GM12892 (cell line): ENCODE results near the gene TNFRSF9.

Experiments
- DNase-seq: peaks from one replicate; pipeline ENCODE4 v3.0.0; 2011; ENCODE audit not compliant: insufficient read length
- FAIRE-seq: peaks from 2 replicates; lab custom pipeline; 2011; peaks lifted over from hg19 to GRCh38; lab: Jason Lieb, UNC
- POLR2A ChIP-seq: IDR thresholded peaks from 2 replicates; pipeline ENCODE4 v1.6.1; 2011; ENCODE audit warnings: low read depth, low read length, control low read depth
- POLR2AphosphoS5 ChIP-seq: IDR thresholded peaks from 2 replicates; pipeline ENCODE4 v1.6.1; 2011; ENCODE audit warnings: low read depth, low read length, control low read depth
- TAF1 ChIP-seq: IDR thresholded peaks from 2 replicates; pipeline ENCODE4 v1.6.1; 2011; ENCODE audit warnings: low read depth, mild to moderate bottlenecking, control low read depth, low read length, borderline replicate concordance

Gene TNFRSF9

DNA sequence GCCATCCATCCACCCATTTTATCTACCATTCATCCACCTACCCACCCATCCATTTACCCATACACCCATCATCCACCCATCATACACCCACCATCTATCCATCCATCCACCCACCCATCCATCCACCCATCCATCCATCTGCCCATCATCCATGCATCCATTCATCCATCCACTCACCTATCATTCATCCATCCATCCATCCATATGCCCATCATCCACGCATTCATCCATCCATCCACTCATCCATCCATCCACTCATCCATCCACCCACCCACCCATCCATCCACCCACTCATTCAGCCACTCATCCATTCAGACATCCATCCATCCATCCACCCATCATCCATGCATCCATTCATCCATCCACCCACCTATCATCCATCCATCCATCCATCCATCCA is 55.9 kb downstream of the TNFRSF9 start:
- FAIRE-seq (no peak), DNase-seq (no peak)
- no peak for TF ChIP-seq POLR2AphosphoS5
- TF ChIP-seq POLR2A: no peak
- TF ChIP-seq TAF1: no peak

DNA sequence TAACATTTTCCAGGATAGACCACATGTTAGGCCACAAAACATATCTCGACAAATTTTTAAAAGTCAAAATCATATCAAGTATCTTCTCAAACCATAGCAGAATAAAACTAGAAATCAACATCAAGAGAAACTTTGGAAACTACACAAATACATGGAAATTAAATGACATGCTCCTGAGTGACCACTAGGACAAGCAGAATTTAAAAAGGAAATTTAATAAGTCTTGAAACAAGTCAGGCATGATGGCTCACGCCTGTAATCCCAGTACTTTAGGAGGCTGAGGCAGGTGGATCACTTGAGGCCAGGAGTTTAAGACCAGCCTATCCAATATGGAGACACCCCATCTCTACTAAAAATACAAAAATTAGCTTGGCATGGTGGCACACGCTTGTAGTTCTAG is 61.4 kb downstream of the TNFRSF9 start:
- no peak for DNase-seq
- FAIRE-seq: no peak
- TF ChIP-seq POLR2A (no peak), TAF1 (no peak), POLR2AphosphoS5 (no peak)

DNA sequence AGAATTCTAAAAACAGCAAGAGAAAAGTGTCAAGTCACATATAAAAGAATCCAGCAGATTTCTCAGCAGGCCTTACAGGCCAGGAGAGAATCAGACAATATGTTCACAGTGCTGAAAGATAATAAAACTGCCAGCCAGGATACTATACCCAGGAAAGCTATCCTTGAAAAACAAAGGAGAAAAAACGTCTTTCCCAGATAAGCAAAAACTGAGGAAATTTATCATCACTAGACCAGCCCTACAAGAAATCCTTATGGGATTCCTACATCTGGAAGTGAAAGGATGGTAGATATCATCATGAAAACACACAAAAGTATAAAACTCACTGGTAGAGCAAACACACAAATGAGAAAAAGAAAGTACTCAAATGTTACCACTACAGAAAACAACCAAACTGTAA is 62.6 kb downstream of the TNFRSF9 start:
- FAIRE-seq (no peak), DNase-seq (no peak)
- TF ChIP-seq POLR2A (no peak), POLR2AphosphoS5 (no peak), TAF1 (no peak)

DNA sequence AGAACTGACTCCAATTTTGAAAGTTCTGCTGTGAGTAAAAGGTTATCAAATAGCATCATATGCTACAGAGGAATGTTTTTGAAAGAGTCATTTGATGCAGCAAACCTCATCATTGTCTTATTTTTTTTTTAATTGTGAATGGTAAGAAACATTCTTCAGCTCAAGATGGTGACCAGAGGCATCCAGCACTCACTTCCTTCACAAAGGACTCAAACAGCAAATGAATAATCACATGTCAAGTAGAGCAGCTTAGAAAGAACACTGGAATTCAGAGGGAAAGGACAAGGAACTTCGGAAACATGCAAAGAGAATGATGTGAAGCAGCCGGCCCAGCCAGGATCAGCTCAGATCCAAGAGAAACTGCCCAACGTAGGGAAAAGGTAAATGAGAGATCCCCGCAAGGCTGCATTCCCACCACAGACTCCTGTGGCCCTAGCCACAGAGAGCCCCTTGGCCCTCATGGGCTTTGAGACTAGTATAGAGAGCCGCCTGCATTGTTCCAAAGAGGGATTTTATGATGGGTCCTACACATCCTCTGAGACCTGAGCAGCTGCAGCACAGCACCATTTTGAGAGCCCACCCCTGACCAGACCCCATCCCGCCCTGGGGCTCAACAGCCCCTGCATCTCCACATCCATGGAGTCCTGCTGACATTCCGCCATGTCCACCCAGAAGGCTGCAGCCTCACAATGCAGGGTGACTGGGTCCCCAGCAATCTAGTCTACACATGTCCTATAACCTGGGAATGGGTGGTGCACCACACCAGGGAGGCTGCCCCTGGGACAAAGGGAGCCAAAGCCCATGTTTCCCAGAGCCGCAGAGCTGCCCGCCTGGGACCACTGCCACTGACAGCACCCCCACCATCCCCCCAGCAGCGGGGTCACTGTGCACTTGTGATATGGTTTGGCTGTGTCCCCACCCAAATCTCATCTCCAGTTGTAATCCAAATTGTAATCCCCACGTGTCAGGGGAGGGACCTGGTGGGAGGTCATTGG is 66.5 kb downstream of the TNFRSF9 start:
- DNase-seq: no peak
- no peak for FAIRE-seq
- no peak for TF ChIP-seq POLR2A
- no peak for TF ChIP-seq POLR2AphosphoS5
- TF ChIP-seq TAF1: no peak

DNA sequence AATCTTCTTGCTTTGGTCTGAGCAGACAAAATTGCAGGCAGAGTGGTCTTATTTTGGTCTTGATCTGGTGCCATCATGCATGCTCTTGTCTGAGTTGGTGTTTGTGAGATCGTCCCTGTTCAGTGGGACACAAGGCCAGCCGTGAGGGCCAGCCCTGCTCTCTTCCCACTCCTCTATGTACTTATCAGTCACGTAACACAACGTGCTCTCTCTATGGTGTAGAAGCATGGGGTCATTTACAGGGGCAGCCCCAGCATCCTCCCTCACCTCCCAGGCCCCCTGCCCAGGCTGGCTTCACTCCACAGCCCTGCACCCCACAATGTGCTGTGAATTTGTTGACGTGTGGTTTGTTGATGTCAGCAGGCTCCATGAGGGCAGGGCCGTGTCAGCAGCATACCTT is 69.5 kb downstream of the TNFRSF9 start:
- no peak for TF ChIP-seq TAF1
- no peak for TF ChIP-seq POLR2AphosphoS5
- TF ChIP-seq POLR2A: no peak
- no peak for DNase-seq
- no peak for FAIRE-seq

DNA sequence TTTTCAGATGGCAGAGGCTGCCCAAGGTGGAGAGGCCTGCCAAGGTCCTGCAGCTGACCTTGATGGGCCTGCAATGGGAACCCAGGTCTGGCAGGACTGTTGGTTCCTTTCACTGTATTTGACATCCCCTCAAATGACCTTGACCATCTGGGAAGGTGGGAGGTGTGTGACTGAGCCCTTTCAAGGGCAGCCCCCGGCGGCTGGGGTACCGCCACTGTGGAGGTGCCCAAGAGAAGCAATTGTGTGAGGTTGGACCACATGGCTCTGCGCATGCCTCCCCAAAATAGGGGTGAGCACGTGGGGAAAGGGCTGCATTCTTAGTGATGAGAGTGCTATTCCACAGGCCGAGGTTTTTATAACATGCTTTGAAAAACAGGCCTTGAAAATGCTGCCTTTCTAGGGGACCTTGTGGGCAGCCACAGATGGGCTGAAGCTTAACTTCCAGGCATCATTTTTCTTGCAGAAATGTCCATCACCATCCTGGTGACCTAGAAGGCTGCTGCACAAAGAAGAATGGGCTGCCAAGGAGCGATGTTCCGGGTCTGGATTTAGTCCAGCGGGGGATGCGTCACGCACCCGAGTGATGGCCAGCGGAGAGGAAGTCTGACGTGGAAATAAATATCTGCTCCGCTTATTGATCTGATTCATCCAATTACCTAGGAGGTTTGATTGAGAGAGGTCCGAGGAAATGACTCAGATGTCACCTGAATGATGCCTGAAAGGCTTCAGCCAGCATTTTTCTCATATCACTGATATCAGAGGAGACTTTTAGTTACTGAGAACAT is 71.3 kb downstream of the TNFRSF9 start:
- FAIRE-seq (no peak), DNase-seq (no peak)
- TF ChIP-seq POLR2AphosphoS5 (no peak), TAF1 (no peak), POLR2A (no peak)

DNA sequence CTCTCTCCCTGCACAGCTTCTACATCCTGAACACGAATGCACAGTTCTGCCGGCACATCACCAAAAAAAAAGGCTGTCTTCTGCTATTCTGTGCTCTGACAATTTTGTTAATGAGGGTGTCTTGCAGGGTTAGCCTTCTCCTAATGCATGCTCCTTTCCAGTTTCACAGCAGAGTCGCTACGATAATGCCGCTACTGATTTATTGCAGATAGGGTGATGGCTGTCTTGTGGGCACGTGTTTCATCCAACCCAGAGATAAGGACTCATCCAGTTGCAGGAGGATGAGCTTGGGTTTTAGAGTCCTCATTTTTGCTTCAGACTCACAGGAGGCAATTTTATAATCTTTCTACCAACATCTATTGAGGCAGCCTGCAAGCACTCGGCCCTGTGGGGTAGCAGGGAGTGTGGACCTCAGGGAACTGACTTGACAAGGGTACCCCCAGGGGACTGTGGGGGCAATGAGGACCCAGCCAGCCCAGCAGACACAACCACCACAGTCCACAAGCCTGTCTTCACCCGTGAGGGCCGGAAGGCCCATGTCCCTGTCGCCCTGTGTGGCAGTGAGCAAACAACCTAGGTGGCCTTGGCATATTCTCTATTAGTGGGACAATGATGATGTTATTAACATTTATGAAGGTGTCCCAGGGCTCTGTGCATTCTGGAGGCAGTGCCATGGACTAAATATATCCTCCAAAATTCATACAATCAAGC is 72.4 kb downstream of the TNFRSF9 start:
- FAIRE-seq (no peak), DNase-seq (no peak)
- TF ChIP-seq TAF1 (no peak), POLR2A (no peak), POLR2AphosphoS5 (no peak)

DNA sequence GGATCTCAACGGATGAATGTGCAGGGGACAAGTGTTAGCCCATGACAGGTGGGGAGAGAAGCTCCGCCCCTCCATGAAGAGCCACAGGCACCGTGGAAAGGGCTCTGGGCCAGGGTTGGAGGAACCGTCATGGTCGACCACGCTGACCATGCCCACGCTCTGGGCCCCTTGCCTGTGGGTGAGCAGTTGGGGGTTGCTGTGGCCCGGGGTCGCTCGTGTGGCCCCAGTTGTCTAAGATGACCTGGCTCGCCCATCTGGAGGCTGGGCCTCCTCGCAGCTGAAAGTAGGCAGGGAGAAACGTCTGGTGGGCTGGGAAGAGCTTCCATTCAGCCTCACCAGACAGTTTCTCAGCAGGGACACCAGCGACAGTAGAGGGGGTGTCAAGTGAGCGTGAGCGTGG is 74.7 kb downstream of the TNFRSF9 start:
- TF ChIP-seq POLR2AphosphoS5: no peak
- no peak for TF ChIP-seq TAF1
- no peak for TF ChIP-seq POLR2A
- FAIRE-seq: no peak
- no peak for DNase-seq
